ENCODE results near the gene HTR4. TPM values are rescaled to one million over a fixed set of nuclear protein-coding genes. Genes with fewer than 3 reads are reported as not detected.

Gene HTR4
- polyA plus RNA-seq, 1 donor (not counting 4 experiments of a cell fraction or from before 2014, with no cell fraction given), result not detected

GRCh38 chr5:148699028-148699427, 44.7 kb upstream of the HTR4 start:
- Histone ChIP-seq H3K27ac (ENCODE audit: control insufficient read depth, insufficient read depth, low read length) (no peak overlapping the region), H3K9me1 (ENCODE audit: control insufficient read depth, extremely low read depth, insufficient read depth, low read length) (no peaks in the 10 kb centered on the region), H3K79me2 (ENCODE audit: control insufficient read depth, insufficient read depth, low read length) (no peaks in the 10 kb centered on the region), H3K9ac (ENCODE audit: control insufficient read depth, extremely low read depth, insufficient read depth, low read length) (no peak overlapping the region), H3K9me3 (ENCODE audit: control insufficient read depth, low read depth, low read length) (no peaks in the 10 kb centered on the region), H3K27me3 (ENCODE audit: control insufficient read depth, extremely low read depth, insufficient read depth, low read length) (no peaks in the 10 kb centered on the region), H3K4me2 (ENCODE audit: control insufficient read depth, extremely low read depth, insufficient read depth, low read depth, low read length) (no peak overlapping the region), H4K20me1 (ENCODE audit: control insufficient read depth, extremely low read depth, insufficient read depth, low read length) (no peaks in the 10 kb centered on the region), H3K36me3 (ENCODE audit: control insufficient read depth in 2 of 2, extremely low read depth in 1 of 2, insufficient read depth in 2 of 2, low read length in 2 of 2) (no peaks in the 10 kb centered on the region), H3K4me3 (ENCODE audit: control insufficient read depth in 2 of 3, extremely low read depth in 1 of 3, insufficient read depth in 2 of 3, low read depth in 1 of 3, low read length in 3 of 3) (no peak overlapping the region), H2AFZ (ENCODE audit: control insufficient read depth, low read length) (no peak overlapping the region), H3K4me1 (ENCODE audit: control insufficient read depth, extremely low read depth, insufficient read depth, low read length) (no peaks in the 10 kb centered on the region)
- dilution Hi-C loops (cut with MboI; ENCODE audit: extremely low pct_ligation_motif_present, low sequenced_read_pairs), result no loop called here
- no peak for DNase-seq (ENCODE audit: low read depth, low spot score)
- FAIRE-seq, result no peak
- TF ChIP-seq EZH2 (IDR thresholded peaks at IDR 0.05; ENCODE audit: low read length), result no peak
- no peak for TF ChIP-seq CTCF (optimal IDR thresholded peaks at IDR 0.05 in 1 of 3, IDR thresholded peaks at IDR 0.05 in 1 of 3, conservative IDR thresholded peaks at IDR 0.05 in 1 of 3; ENCODE audit: extremely low read depth in 1 of 3, insufficient read depth in 2 of 3, low read length in 3 of 3)

DNA sequence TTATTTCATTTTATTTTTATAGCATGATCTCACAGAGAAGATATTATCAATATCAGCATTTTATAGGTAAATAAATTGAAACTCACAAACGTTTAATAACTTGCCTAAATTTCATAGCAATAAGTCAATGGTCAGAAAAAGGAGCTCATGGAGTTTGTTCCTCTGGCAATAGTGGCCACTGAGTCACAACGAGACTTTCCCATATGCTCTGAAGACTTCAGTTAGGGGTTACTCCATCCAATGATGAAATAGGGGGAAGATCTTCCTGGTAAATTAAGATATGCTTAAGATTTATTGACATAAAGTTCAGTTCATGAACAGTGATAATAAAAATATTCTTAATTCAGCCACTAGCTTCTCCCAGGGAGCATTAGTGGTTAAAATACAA, 43.5 kb upstream of the HTR4 start:
- Histone ChIP-seq H3K79me2 (ENCODE audit: control insufficient read depth, insufficient read depth, low read length) (no peaks in the 10 kb centered on the region), H2AFZ (ENCODE audit: control insufficient read depth, low read length) (no peak overlapping the region), H3K9ac (ENCODE audit: control insufficient read depth, extremely low read depth, insufficient read depth, low read length) (no peak overlapping the region), H4K20me1 (ENCODE audit: control insufficient read depth, extremely low read depth, insufficient read depth, low read length) (no peaks in the 10 kb centered on the region), H3K9me3 (ENCODE audit: control insufficient read depth, low read depth, low read length) (no peaks in the 10 kb centered on the region), H3K9me1 (ENCODE audit: control insufficient read depth, extremely low read depth, insufficient read depth, low read length) (no peaks in the 10 kb centered on the region), H3K4me3 (ENCODE audit: control insufficient read depth in 2 of 3, extremely low read depth in 1 of 3, insufficient read depth in 2 of 3, low read depth in 1 of 3, low read length in 3 of 3) (no peak overlapping the region), H3K36me3 (ENCODE audit: control insufficient read depth in 2 of 2, extremely low read depth in 1 of 2, insufficient read depth in 2 of 2, low read length in 2 of 2) (no peaks in the 10 kb centered on the region), H3K27ac (ENCODE audit: control insufficient read depth, insufficient read depth, low read length) (no peak overlapping the region), H3K27me3 (ENCODE audit: control insufficient read depth, extremely low read depth, insufficient read depth, low read length) (no peaks in the 10 kb centered on the region), H3K4me1 (ENCODE audit: control insufficient read depth, extremely low read depth, insufficient read depth, low read length) (no peaks in the 10 kb centered on the region), H3K4me2 (ENCODE audit: control insufficient read depth, extremely low read depth, insufficient read depth, low read depth, low read length) (no peak overlapping the region)
- DNase-seq (ENCODE audit: low read depth, low spot score), result no peak
- no peak for FAIRE-seq
- dilution Hi-C loops (cut with MboI; ENCODE audit: extremely low pct_ligation_motif_present, low sequenced_read_pairs), result no loop called here
- no peak for TF ChIP-seq EZH2 (IDR thresholded peaks at IDR 0.05; ENCODE audit: low read length)
- TF ChIP-seq CTCF (optimal IDR thresholded peaks at IDR 0.05 in 1 of 3, IDR thresholded peaks at IDR 0.05 in 1 of 3, conservative IDR thresholded peaks at IDR 0.05 in 1 of 3; ENCODE audit: extremely low read depth in 1 of 3, insufficient read depth in 2 of 3, low read length in 3 of 3), result no peak

Measured in keratinocyte (primary cell).